Body of pancreas (tissue), 4 donors: Measurements from ENCODE around the gene PHGDH. TPM values are rescaled to one million over a fixed set of nuclear protein-coding genes. Genes with fewer than 3 reads are reported as not detected.

ENCODE experiments used
- ATAC-seq: fragments of 150-250 bp; one replicate; pipeline ENCODE4 v1.9.1; 2016
- DNase-seq, 4 donors: peaks; one replicate each; pipeline ENCODE4 v3.0.0-alpha.2; 2019
- H3K27ac ChIP-seq, 4 donors: fragments of 200-600 bp; sonication (generic); 1 replicate in 3 of 4; 2 replicates in 1 of 4; pipeline versions ENCODE4 v1.5.1 to v1.6.1; 2016 to 2019; ENCODE audit warnings: mild to moderate bottlenecking in 1 of 4, mixed read lengths in 1 of 4, moderate library complexity in 1 of 4
- H3K27me3 ChIP-seq, 2 donors: fragments of 200-600 bp; sonication (generic); one replicate each; pipeline ENCODE4 v1.6.0; 2016; ENCODE audit warnings: mild to moderate bottlenecking in 1 of 2
- H3K36me3 ChIP-seq, 2 donors: fragments of 200-600 bp; sonication (generic); replicated peaks in 1 of 2; 2 replicates each; pipeline ENCODE4 v1.5.1; 2016; ENCODE audit warnings: low read depth in 2 of 2; ENCODE audit not compliant: insufficient read depth in 1 of 2
- H3K4me1 ChIP-seq: fragments of 200-600 bp; sonication (generic); one replicate; pipeline ENCODE4 v1.6.0; 2016
- H3K4me3 ChIP-seq, 2 donors: fragments of 200-600 bp; sonication (generic); 1 replicate in 1 of 2; 2 replicates in 1 of 2; pipeline ENCODE4 v1.5.1; 2016 to 2019
- H3K9me3 ChIP-seq, 3 donors: fragments of 200-600 bp; sonication (generic); 1 replicate in 2 of 3; 2 replicates in 1 of 3; pipeline ENCODE4 v1.5.1; 2016
- CTCF ChIP-seq, 7 experiments: fragments of 450-650 bp in 4 of 7; fragments of 200-600 bp in 3 of 7; sonication (generic) in 3 of 7; IDR thresholded peaks; one replicate each; pipeline ENCODE4 v1.5.1; 2016 to 2019; ENCODE audit warnings: antibody characterized with exemption in 7 of 7
- POLR2A ChIP-seq, 3 donors: fragments of 450-650 bp; IDR thresholded peaks; one replicate each; pipeline ENCODE4 v1.6.1; 2016; ENCODE audit warnings: antibody characterized with exemption in 3 of 3, mild to moderate bottlenecking in 2 of 3
- WGBS, 2 donors: methylation state at CpG; one replicate each; pipeline ENCODE4 v1.1.5; 2017; 5-methylcytosine and 5-hydroxymethylcytosine counted together
- intact Hi-C: fragments of 100-400 bp; cut with DNase I; formaldehyde crosslinking; loops from one replicate; pipeline ENCODE4 v1.15.1; 2023
- total RNA-seq, 2 donors: library from RNA; depleted of rRNA; stranded (reverse); fragments of >200 nt; gene quantifications; one replicate each; pipeline ENCODE4 v1.1.0, GENCODE V29; 2016

The PHGDH gene
- total RNA-seq, 2 donors from 2014 or later, result 75.5 to 101 TPM

GRCh38 chr1:119766374-119766794 is 54.6 kb downstream of the PHGDH start:
- Histone ChIP-seq H3K27ac (peak overlapping the region in 2 of 4 donors; percentile 4 to 24), H3K36me3 (no peaks in the 10 kb centered on the region), H3K4me3 (no peak overlapping the region), H3K27me3 (no peaks in the 10 kb centered on the region), H3K9me3 (no peaks in the 10 kb centered on the region), H3K4me1 (peaks cover 29% of the 10 kb centered on the region)
- 9 to 14% methylated on average over 4 of the region's 4 CpGs for WGBS, 2 donors
- ATAC-seq (peak; percentile 68), DNase-seq (peak in 3 of 4 donors; percentile 41 to 58 (median 44))
- intact Hi-C loops, result no loop called here
- TF ChIP-seq POLR2A (IDR thresholded peaks at IDR 0.05) (no peak), CTCF (IDR thresholded peaks at IDR 0.05) (no peak)

- Histone ChIP-seq H3K27me3 (no peaks in the 10 kb centered on the region), H3K9me3 (no peaks in the 10 kb centered on the region), H3K4me3 (no peak overlapping the region), H3K36me3 (no peaks in the 10 kb centered on the region), H3K4me1 (peaks cover 33% of the 10 kb centered on the region), H3K27ac (no peak overlapping the region)
- WGBS, 2 donors, result 50 to 64% methylated on average over 2 of the region's 2 CpGs
- no peak for DNase-seq
- TF ChIP-seq CTCF (IDR thresholded peaks at IDR 0.05) (no peak), POLR2A (IDR thresholded peaks at IDR 0.05) (no peak)
- intact Hi-C loops, result no loop called here
- no peak for ATAC-seq
Measured at GRCh38 chr1:119767486-119767885, 55.8 kb downstream of the PHGDH start.

- Histone ChIP-seq H3K27me3 (no peaks in the 10 kb centered on the region), H3K9me3 (no peaks in the 10 kb centered on the region), H3K27ac (no peak within 1 kb of the TSS), H3K4me3 (no peak within 1 kb of the TSS), H3K36me3 (no peaks in the 10 kb centered on the region), H3K4me1 (peaks cover 44% of the 10 kb centered on the region)
- TF ChIP-seq POLR2A (IDR thresholded peaks at IDR 0.05), result no peak
- no peak for TF ChIP-seq CTCF (IDR thresholded peaks at IDR 0.05)
- ATAC-seq (peak; percentile 70), DNase-seq (peak; percentile 34 to 65 (median 50))
- 0 to 51% methylated on average over 1 to 8 of the region's 8 CpGs for WGBS, 2 donors
- intact Hi-C loops, result no loop called here
Measured at GRCh38 chr1:119768778-119769177, 57.0 kb downstream of the PHGDH start, which contains the start of gene HMGCS2. Gene HMGCS2 (minus strand): TSS chr1:119768905. CDS start chr1:119768844, 61 bp downstream.

- intact Hi-C loops, result no loop called here
- no peaks in the 10 kb centered on the region for H3K27me3 ChIP-seq
- ATAC-seq, result no peak
- no peak overlapping the region for H3K4me3 ChIP-seq
- 26 to 49% methylated on average over 2 of the region's 2 CpGs for WGBS, 2 donors
- no peaks in the 10 kb centered on the region for H3K36me3 ChIP-seq
- no peaks in the 10 kb centered on the region for H3K9me3 ChIP-seq
- peak in 2 of 4 donors; percentile 44 to 59 for DNase-seq
- peaks cover 59% of the 10 kb centered on the region for H3K4me1 ChIP-seq
- no peak overlapping the region for H3K27ac ChIP-seq
- TF ChIP-seq POLR2A (IDR thresholded peaks at IDR 0.05) (no peak), CTCF (IDR thresholded peaks at IDR 0.05) (no peak)
Measured at GRCh38 chr1:119771016-119771415, 59.3 kb downstream of the PHGDH start.

- H3K27ac ChIP-seq, result no peak overlapping the region
- no peak for TF ChIP-seq POLR2A (IDR thresholded peaks at IDR 0.05)
- no peak for TF ChIP-seq CTCF (IDR thresholded peaks at IDR 0.05)
- no peaks in the 10 kb centered on the region for H3K36me3 ChIP-seq
- no peak for ATAC-seq
- H3K4me3 ChIP-seq, result no peak overlapping the region
- 75 to 76% methylated on average over 3 of the region's 3 CpGs for WGBS, 2 donors
- H3K9me3 ChIP-seq, result no peaks in the 10 kb centered on the region
- peaks cover 52% of the 10 kb centered on the region for H3K4me1 ChIP-seq
- intact Hi-C loops, result no loop called here
- H3K27me3 ChIP-seq, result no peaks in the 10 kb centered on the region
- DNase-seq, result no peak
Measured at GRCh38 chr1:119771770-119772169, 60.0 kb downstream of the PHGDH start.
